TTC549 (cell line): ENCODE results near the gene TCEA2.

Source experiments
- FAIRE-seq: peaks from 2 replicates; lab custom pipeline; 2012; peaks lifted over from hg19 to GRCh38; lab: Jason Lieb, UNC

Gene TCEA2

DNA sequence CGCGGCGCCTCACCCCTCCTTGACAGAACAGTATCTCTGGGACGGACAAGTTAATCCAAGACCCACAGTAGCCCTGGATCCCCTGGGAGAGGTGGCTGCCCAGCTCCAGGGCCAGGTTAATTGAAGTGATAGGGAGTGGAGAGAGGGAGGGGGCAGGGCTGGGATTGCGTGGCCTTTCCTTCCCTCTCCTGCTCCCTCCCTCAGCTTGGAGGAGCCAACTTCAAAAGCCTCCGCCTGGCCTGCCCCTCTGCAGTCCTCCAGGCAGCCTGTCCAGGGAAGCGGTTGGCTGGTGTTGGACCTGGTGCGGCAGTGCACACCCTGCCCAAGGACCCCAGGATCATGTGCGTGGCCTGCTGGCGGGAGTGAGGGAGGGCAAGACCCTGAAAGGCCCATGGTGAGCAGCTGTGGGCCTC, 27.1 kb upstream of the TCEA2 start, which contains the start of gene C20orf204:
Gene C20orf204, plus strand, starts transcription at position 250 of the 413 bp plus-strand sequence. Its CDS starts 142 bp downstream, at position 392.
- no peak for FAIRE-seq

- no peak for FAIRE-seq
Observed at GRCh38 chr20:64036346-64037198, 26.4 kb upstream of the TCEA2 start.

DNA sequence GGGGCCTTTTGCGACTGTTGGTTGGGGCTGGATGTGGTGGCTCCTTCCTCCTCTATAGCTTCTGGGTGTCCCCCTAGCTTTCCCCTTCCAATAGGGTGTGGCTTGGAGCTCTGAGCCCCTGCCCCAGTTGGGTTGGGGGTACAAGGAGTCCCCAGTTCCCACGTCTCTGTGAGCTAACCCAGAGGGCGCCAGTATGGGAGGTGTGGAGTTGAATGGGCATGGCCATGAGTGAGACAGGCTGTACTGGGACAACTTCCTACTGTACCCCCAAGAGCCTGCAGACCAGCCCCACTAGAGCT, 25.9 kb upstream of the TCEA2 start:
- no peak for FAIRE-seq

GRCh38 chr20:64037498-64038213, 25.3 kb upstream of the TCEA2 start:
- FAIRE-seq, result no peak

DNA sequence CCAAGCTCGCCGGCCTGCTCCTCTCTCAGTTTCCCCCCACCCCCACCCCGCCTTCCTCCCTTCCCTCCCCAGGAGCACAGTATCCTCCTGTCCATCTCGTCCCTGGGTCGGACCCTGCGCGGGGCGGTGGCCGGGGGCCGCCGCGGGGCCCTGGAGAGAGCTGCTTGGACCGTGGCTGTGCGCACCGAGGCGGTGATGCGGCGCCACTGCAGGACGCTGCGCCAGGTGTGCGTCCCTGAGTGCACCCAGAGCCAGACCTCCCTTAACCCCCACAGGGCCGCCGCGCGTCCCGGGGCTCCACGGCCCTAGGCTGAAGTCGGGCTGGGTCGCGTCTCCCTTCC, 24.8 kb upstream of the TCEA2 start:
- no peak for FAIRE-seq

GRCh38 chr20:64038565-64039292, 24.3 kb upstream of the TCEA2 start:
- FAIRE-seq, result no peak

GRCh38 chr20:64039293-64040160, 23.5 kb upstream of the TCEA2 start:
- no peak for FAIRE-seq

- FAIRE-seq, result no peak
Observed at GRCh38 chr20:64040231-64041039, 22.6 kb upstream of the TCEA2 start.

- no peak for FAIRE-seq
Observed at GRCh38 chr20:64041040-64041780, 21.8 kb upstream of the TCEA2 start.

DNA sequence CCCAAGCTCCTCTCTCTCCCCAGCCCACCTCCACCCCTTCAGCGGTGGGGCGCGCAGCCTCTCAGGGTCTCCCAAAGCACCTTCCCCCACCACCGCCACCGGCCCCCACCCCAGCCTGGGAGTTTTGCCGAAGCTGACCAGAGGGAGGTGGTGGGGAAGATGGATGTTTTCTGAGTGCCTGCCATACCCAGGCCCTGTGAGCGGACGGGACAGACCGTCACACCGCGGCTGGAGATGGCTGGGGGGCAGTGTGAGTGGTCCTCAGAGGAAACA, 21.3 kb upstream of the TCEA2 start:
- no peak for FAIRE-seq

DNA sequence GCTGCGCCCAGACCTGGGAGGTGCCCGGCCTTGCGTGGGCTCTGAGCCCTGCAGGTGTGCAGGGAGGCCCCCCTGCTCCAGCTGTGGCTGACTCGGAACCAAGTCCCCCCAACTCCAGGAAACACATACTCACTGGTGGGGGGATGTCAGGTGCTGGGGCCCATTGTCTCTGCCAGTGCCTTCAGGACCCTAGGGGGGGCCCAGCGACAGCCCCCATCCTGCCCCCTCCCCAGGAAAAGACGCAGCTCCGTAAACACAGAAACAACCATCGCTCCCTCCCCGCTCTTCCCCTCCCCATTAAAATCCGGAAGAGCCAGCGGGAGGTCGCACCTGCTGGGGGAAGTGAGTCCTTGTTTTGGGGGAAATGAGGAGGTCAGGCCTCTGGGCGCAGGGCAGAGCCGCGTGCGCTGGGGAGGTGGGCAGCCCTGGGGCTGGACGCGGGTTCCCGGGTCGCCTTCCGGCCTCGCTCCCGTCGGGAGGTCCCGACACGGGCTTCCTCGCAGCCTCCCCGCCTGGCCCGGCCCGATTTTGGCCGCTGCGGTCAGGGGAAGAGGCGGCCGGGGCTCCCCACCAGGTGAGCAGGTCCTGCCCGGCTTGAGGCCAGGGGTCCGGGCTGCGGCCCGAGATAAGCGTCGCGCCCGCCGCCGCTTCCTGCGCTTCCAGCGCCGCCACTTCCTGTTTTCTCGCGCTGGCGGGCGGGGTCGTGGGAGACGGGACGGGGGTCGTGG, 20.8 kb upstream of the TCEA2 start:
- no peak for FAIRE-seq

DNA sequence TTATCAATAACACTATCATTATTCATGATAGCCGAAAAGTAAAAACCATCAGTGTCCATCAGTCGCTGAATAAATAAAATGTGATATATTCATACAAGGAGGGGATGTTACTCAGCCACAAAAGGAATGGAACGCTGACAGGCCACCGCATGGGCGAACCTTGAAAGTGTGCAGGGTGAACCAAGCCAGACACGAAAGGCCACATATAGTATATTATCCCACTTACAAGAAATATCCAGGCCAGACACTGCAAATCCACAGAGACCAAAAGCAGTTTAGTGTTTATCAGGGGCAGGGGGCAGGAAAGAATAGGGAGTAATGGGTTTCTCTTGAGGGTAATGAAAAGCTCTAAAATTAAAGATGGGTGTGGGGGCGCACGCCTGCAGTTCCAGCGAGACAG, 19.2 kb upstream of the TCEA2 start:
- FAIRE-seq, result no peak

- no peak for FAIRE-seq
Observed at GRCh38 chr20:64044484-64045247, 18.3 kb upstream of the TCEA2 start.

DNA sequence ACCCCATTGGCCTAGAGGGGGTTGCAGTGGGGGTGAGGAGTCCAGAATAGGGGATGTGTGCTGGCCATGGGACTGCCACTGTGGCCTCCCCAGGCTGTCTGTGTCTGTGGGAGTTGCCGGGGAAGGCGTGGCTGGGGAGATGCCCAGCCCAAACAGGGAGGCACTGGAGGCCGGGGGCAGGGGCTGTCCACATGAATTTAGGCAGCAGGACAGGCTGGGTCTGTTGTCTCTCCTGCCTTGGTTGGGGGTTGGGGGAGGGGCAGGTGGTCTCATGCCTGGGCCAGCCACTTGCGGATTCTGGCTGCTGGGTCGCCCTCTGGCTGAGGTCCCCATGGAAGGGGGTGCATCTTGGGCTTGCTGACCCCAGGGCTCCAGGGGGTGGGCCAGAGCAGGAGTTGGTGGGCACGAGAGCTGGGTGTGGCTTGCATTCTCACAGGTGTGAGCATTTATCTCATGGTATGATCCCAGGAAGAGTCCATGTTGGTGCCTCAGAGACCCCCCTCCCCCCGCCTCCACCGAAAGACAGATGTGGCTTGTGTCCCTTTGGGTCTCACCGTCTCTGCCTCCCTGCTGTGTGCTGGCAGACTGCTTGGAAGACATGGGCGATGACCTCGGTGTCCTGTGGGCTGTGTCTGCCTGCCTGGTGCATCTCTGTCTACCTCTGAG, 17.5 kb upstream of the TCEA2 start:
- FAIRE-seq, result no peak

DNA sequence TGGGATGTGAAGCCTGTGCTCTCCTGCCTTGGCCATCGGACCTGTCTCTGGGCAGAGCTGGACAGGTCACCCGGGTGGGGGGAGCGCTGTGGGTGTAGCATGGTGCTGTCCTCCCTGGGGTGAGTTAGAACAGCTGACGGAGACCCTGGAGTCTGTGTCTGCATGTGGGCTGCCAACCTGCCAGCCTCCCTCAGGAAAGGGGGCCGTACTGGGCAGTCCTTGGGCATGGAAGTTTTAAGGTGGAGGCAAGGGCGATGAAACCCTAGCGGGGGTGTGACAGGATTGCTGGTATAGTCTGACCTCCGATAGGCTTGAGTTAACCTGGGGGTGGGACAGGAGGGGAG, 16.0 kb upstream of the TCEA2 start:
- no peak for FAIRE-seq

- no peak for FAIRE-seq
Observed at GRCh38 chr20:64047968-64048401, 15.0 kb upstream of the TCEA2 start.

DNA sequence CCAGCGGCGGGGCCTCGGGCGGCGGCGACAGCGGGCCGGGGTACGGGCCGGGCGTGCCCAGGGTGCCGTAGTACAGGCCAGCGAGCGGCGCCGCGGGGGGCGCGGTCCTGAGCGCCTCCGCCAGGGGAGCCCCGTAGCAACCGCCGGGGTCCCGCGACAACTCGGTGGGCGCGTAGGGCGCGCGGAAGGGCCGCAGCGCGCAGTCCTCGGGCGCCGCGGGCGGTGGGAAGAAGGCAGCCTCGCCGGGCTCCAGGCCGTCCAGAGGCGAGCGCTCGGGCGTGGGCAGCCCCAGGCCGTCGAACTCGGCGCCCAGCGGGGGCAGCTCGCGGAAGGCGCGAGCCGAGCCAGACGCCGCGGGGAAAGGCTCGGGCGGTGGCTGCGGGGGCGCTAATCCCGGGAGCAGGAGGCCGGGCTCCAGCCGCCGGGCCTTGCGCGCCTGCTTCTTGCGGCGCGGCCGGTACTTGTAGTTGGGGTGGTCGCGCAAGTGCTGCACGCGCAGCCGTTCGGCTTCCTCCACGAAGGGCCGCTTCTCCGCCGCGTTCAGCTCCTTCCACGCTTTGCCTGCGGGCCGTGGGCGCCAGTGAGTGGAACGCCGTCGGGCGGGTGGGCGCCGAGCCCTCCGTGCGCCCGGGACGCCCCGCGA, 14.5 kb upstream of the TCEA2 start:
- no peak for FAIRE-seq
